IMR-90 (cell line): ENCODE data around the gene ZNHIT2. TPM values are rescaled to one million over a fixed set of nuclear protein-coding genes. Genes with fewer than 3 reads are reported as not detected.

Source experiments
- ATAC-seq: fragments of 200-7000 bp; cut with Tn5 transposase; 2 replicates; pipeline ENCODE4 v1.9.1; 2020; ENCODE audit warnings: low read depth, mild to moderate bottlenecking, moderate library complexity
- BruUV-seq: library from RNA; stranded (reverse); fragments of 400-500 nt; replicated peaks from 2 replicates; lab custom pipeline; 2021; lab: Mats Ljungman, UMichigan
- CTCF ChIA-PET: fragments of 300-600 bp; formaldehyde crosslinking; extraction: SDS; loops from one replicate; lab custom pipeline; 2021; ENCODE audit warnings: antibody characterized with exemption; lab: Yijun Ruan, JAX
- POLR2A ChIA-PET: fragments of 300-600 bp; sonication (Branson Sonifier 250); formaldehyde crosslinking; loops from one replicate; lab custom pipeline; 2022; ENCODE audit warnings: antibody characterized with exemption; ENCODE audit not compliant: unreplicated experiment; lab: Charles Lee
- DNase-seq: peaks from one replicate; pipeline ENCODE4 v3.0.0; 2013
- H2AFZ ChIP-seq: replicated peaks from 2 replicates; pipeline ENCODE3; 2013; ENCODE audit warnings: low read length, mild to moderate bottlenecking; ENCODE audit not compliant: poor library complexity
- H2AK5ac ChIP-seq: 2 replicates; pipeline ENCODE4 v1.6.1; 2013; ENCODE audit warnings: low read depth, low read length, inconsistent platforms
- H2AK9ac ChIP-seq: replicated peaks from 2 replicates; pipeline ENCODE3; 2013; ENCODE audit warnings: mild to moderate bottlenecking, low read depth, low read length, moderate library complexity; ENCODE audit not compliant: poor library complexity
- H2BK120ac ChIP-seq: 2 replicates; pipeline ENCODE4 v1.6.1; 2013; ENCODE audit warnings: low read depth, low read length, inconsistent platforms
- H2BK15ac ChIP-seq: 3 replicates; pipeline ENCODE4 v1.6.1; 2013; ENCODE audit warnings: low read depth, low read length, inconsistent platforms
- H2BK20ac ChIP-seq: 2 replicates; pipeline ENCODE4 v1.6.1; 2013; ENCODE audit warnings: low read depth, mild to moderate bottlenecking, inconsistent platforms, low read length, moderate library complexity
- H2BK5ac ChIP-seq: 2 replicates; pipeline ENCODE4 v1.6.1; 2013; ENCODE audit warnings: mild to moderate bottlenecking, low read depth, low read length, inconsistent platforms; ENCODE audit not compliant: poor library complexity, severe bottlenecking
- H3K14ac ChIP-seq: replicated peaks from 2 replicates; pipeline ENCODE4 v1.6.1; 2013; ENCODE audit warnings: low read depth, low read length, inconsistent platforms
- H3K18ac ChIP-seq: 2 replicates; pipeline ENCODE4 v1.6.1; 2013; ENCODE audit warnings: low read depth, low read length, control low read depth
- H3K23ac ChIP-seq: 2 replicates; pipeline ENCODE4 v1.6.1; 2013; ENCODE audit warnings: low read depth, low read length, inconsistent platforms
- H3K27ac ChIP-seq: 2 replicates; pipeline ENCODE4 v1.5.1; 2013; ENCODE audit warnings: mild to moderate bottlenecking, control low read depth, low read length; ENCODE audit not compliant: insufficient read depth
- H3K27me3 ChIP-seq: 2 replicates; pipeline ENCODE4 v1.6.1; 2013; ENCODE audit warnings: low read length; ENCODE audit not compliant: control insufficient read depth, insufficient read depth
- H3K36me3 ChIP-seq: 2 replicates; pipeline ENCODE4 v1.6.1; 2013; ENCODE audit warnings: low read length, mixed read lengths; ENCODE audit not compliant: control insufficient read depth, insufficient read depth
- H3K4ac ChIP-seq: 2 replicates; pipeline ENCODE4 v1.6.1; 2013; ENCODE audit warnings: low read depth, low read length, inconsistent platforms
- H3K4me1 ChIP-seq: 2 replicates; pipeline ENCODE4 v1.6.1; 2013; ENCODE audit warnings: low read length, mixed read lengths; ENCODE audit not compliant: control insufficient read depth, insufficient read depth
- H3K4me2 ChIP-seq: 2 replicates; pipeline ENCODE4 v1.6.1; 2013; ENCODE audit warnings: low read depth, mild to moderate bottlenecking, control low read depth, low read length, moderate library complexity
- H3K4me3 ChIP-seq: 2 replicates; pipeline ENCODE4 v1.5.1; 2013; ENCODE audit warnings: low read depth, mild to moderate bottlenecking, control low read depth, low read length, moderate library complexity; ENCODE audit not compliant: insufficient read depth
- H3K56ac ChIP-seq: 2 replicates; pipeline ENCODE4 v1.6.1; 2013; ENCODE audit warnings: low read length, inconsistent platforms; ENCODE audit not compliant: insufficient read depth; ENCODE audit errors: extremely low read depth
- H3K79me1 ChIP-seq, 2 experiments: 2 replicates each; pipeline ENCODE4 v1.6.1; 2013; ENCODE audit warnings: low read length in 2 of 2, inconsistent platforms in 1 of 2, low read depth in 1 of 2
- H3K9ac ChIP-seq: 2 replicates; pipeline ENCODE4 v1.6.1; 2013; ENCODE audit warnings: low read depth, low read length, control low read depth
- H3K9me1 ChIP-seq: 2 replicates; pipeline ENCODE4 v1.6.1; 2013; ENCODE audit warnings: low read length, inconsistent platforms; ENCODE audit not compliant: insufficient read depth
- H3K9me3 ChIP-seq: 2 replicates; pipeline ENCODE4 v1.6.1; 2013; ENCODE audit warnings: low read length; ENCODE audit not compliant: control insufficient read depth, insufficient read depth
- H4K20me1 ChIP-seq: 2 replicates; pipeline ENCODE4 v1.6.1; 2013; ENCODE audit warnings: low read length, inconsistent platforms; ENCODE audit not compliant: insufficient read depth
- H4K5ac ChIP-seq: 2 replicates; pipeline ENCODE4 v1.6.1; 2013; ENCODE audit warnings: mild to moderate bottlenecking, low read depth, low read length, control low read depth
- H4K8ac ChIP-seq, 2 experiments: 2 replicates each; pipeline ENCODE4 v1.6.1; 2013; ENCODE audit warnings: low read depth in 2 of 2, low read length in 2 of 2, control low read depth in 1 of 2, inconsistent platforms in 1 of 2
- H4K91ac ChIP-seq: 2 replicates; pipeline ENCODE4 v1.6.1; 2013; ENCODE audit warnings: low read depth, low read length, inconsistent platforms; ENCODE audit not compliant: insufficient read depth
- CEBPB ChIP-seq: IDR thresholded peaks from 2 replicates; pipeline ENCODE4 v1.6.1; 2012; ENCODE audit warnings: low read depth, low read length, improper control_type of control experiment
- CTCF ChIP-seq: conservative IDR thresholded peaks from 2 replicates; pipeline ENCODE4 v1.5.1; 2012; ENCODE audit warnings: mild to moderate bottlenecking, low read depth, low read length, improper control_type of control experiment
- ELK1 ChIP-seq: fragments of 150-350 bp; IDR thresholded peaks from 2 replicates; pipeline ENCODE4 v1.6.1; 2016; ENCODE audit warnings: low read depth, mild to moderate bottlenecking, low read length, moderate library complexity, borderline replicate concordance
- RAD21 ChIP-seq: IDR thresholded peaks from 2 replicates; pipeline ENCODE4 v1.6.1; 2012; ENCODE audit warnings: low read length, improper control_type of control experiment
- WGBS, 2 experiments: methylation state at CpG; one replicate each; pipeline versions ENCODE4 v1.1.5 to v1.1.7; 2013; ENCODE audit warnings: missing lambda C conversion rate in 2 of 2; ENCODE audit not compliant: insufficient read length in 1 of 2; ENCODE audit errors: extremely low coverage in 2 of 2; 5-methylcytosine and 5-hydroxymethylcytosine counted together
- dilution Hi-C: fragments of 300-500 bp; cut with HindIII; formaldehyde crosslinking; loops from one replicate; pipeline ENCODE4 v1.14.3; 2018; ENCODE audit warnings: low sequenced_read_pairs; ENCODE audit not compliant: unreplicated experiment
- in situ Hi-C: fragments of 300-500 bp; cut with MboI; formaldehyde crosslinking; loops from 3 replicates; pipeline ENCODE4 v1.14.3; 2019; ENCODE audit warnings: low sequenced_read_pairs, inconsistent platforms, mixed read lengths
- intact Hi-C: fragments of 100-400 bp; cut with micrococcal nuclease; formaldehyde crosslinking; loops from 2 replicates; pipeline ENCODE4 v1.10.0; 2022
- polyA plus RNA-seq, 3 experiments: library from polyadenylated mRNA; depleted of rRNA; stranded (reverse); fragments of >200 nt; gene quantifications; 2 replicates each; pipeline ENCODE4 v1.2.3, GENCODE V29; 2012; ENCODE audit warnings: low replicate concordance in 1 of 3
- total RNA-seq: library from RNA; depleted of rRNA; stranded (reverse); fragments of >200 nt; gene quantifications from 2 replicates; pipeline ENCODE4 v1.2.3, GENCODE V29; 2012

ZNHIT2 gene
- total and polyA plus RNA-seq, 2 of the 4 experiments (the other 2 are of a cell fraction): 3.9 to 5.9 TPM

GRCh38 chr11:65141896-65142494 is 24.5 kb upstream of the ZNHIT2 start:
- Histone ChIP-seq H3K4me1 (no peaks in the 10 kb centered on the region), H4K20me1 (no peaks in the 10 kb centered on the region), H2AK5ac (no peak overlapping the region), H4K91ac (no peak overlapping the region), H3K4me2 (no peak overlapping the region), H2BK15ac (no peak overlapping the region), H2AFZ (no peak overlapping the region), H3K18ac (no peak overlapping the region), H3K23ac (no peak overlapping the region), H3K4ac (no peak overlapping the region), H3K14ac (no peak overlapping the region), H3K9ac (no peak overlapping the region), H2AK9ac (no peak overlapping the region), H2BK120ac (no peak overlapping the region), H2BK20ac (no peak overlapping the region), H4K5ac (no peak overlapping the region), H2BK5ac (no peak overlapping the region), H3K79me1 (no peaks in the 10 kb centered on the region), H3K27me3 (peaks cover 17% of the 10 kb centered on the region), H3K56ac (no peak overlapping the region), H3K36me3 (no peaks in the 10 kb centered on the region), H3K27ac (no peak overlapping the region), H3K9me3 (no peaks in the 10 kb centered on the region), H3K9me1 (no peaks in the 10 kb centered on the region), H4K8ac (no peak overlapping the region), H3K4me3 (no peak overlapping the region)
- dilution Hi-C loops (no loop called here), in situ Hi-C loops (no loop called here), intact Hi-C loops (no loop called here)
- no peak for DNase-seq
- ChIA-PET POLR2A (no interaction called here), CTCF (no interaction called here)
- no peak for ATAC-seq
- TF ChIP-seq CEBPB (0 out of 2 replicates have a peak, but pooled peaks have one; percentile 1), ELK1 (no peak), RAD21 (no peak), CTCF (no peak)
- WGBS, 2 experiments: 92% methylated on average over 5 of the region's 7 CpGs; no CpG with 5 or more reads in 1 of the 2 experiments
- BruUV-seq: no TSS peak
